GM19463 (cell line): ENCODE data around the gene ELMO3.

ENCODE experiments used
- ATAC-seq: cut with Tn5 transposase; IDR thresholded peaks from one replicate; pipeline ENCODE4 v1.9.1; 2021; ENCODE audit warnings: mild to moderate bottlenecking, moderate library complexity; ENCODE audit not compliant: unreplicated experiment

The ELMO3 gene

DNA sequence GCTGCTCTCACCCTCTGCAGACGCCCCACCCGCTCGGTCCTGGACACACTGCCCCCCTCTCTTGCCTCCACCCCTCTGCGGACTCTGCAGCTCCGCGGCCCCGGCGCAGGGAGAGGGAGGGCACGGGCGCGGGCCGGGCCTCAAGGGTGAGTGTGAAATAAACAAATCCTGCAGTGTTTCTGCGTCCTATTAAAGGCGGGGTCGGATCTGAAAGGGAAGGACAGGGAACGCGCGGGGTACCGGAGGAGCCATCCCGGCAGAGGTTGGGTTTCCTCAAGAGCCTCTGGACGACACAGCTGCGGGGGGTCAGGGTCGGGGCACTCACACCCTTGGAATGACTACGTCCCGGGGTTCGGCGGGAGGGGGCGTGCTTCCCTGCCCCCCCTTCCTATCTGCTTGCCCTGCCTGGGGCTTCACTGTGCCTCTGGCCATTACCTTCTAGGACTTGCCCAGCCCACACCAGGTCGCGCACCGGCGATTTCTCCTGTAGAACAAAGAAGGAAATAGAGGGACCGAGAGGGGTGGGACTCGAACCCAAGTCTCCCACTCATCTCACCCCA, 34.9 kb upstream of the ELMO3 start:
- no peak for ATAC-seq

DNA sequence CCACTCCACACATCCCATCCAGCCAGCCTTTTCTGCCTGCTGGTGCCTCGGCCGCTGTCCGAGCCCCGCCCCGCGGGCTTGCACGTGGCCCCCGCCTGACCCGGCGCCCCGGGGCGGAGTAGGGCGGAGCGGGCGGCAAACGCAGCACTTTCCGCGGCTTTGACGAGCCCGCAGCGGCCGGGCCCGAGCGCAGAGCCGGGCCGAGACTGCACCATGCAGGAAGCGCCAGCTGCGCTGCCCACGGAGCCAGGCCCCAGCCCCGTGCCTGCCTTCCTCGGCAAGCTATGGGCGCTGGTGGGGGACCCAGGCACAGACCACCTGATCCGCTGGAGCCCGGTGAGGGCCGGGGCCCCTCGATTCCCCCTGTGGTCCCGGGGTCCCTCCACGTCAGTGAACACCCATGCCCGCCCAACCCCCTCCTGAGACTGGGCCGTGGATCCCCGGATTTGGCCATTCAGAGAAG, 34.3 kb upstream of the ELMO3 start, which contains the start of gene HSF4:
Gene HSF4 (plus strand): TSS at position 147 of the 463 bp plus-strand sequence. CDS start 67 bp downstream, at position 214.
- no peak for ATAC-seq

DNA sequence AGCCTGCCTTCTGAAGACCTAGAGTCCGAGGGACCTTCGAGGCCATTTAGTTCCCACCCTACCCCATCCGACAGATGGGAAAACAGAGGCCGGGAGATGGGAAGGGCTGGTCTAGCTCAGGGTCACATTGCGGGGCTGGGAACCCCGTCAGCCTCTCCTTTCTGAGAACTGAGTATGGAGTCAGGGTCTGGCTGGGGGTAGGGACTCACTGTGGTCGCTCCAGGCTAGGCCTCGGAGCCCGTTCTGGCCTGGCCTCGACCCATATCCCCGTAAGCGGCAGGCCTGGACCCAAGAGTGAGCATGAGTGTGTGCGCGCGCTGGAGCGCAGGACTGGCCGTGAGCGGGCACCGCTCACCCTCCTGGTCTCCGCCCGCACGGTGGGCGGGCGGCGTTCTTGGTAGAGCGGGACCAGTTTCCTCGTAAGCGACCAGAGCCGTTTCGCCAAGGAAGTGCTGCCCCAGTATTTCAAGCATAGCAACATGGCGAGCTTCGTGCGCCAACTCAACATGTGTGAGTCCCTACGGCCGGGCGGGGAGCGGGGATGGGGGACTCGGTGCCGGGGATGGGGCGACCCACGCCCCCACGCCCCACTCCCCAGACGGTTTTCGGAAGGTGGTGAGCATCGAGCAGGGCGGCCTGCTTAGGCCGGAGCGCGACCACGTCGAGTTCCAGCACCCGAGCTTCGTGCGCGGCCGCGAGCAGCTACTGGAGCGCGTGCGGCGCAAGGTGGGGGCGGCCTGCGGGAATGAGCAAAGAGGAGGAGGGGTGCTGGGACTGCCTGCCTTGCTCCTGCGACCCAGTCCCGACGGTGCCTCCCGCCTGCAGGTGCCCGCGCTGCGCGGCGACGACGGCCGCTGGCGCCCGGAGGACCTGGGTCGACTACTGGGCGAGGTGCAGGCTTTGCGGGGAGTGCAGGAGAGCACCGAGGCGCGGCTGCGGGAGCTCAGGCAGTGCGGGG, 33.5 kb upstream of the ELMO3 start:
- no peak for ATAC-seq

DNA sequence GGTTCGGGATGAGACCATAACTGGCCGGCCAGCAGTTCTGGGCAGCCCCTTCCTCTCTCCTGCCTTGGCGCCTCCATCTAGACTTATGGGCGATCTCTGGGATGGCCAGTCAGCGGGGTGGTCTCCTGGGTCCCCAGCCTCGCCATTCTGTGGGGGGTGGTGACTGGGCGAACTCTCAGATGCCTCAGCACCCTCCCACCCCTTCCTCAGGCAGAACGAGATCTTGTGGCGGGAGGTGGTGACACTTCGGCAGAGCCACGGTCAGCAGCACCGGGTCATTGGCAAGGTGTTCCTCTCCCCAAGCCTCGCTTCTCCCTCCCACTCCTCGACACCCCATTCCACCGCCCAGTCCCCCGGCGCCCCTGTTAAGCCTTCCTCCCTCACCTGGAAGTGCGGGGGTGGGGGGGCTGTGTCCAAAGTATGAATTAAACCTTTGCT, 32.8 kb upstream of the ELMO3 start:
- ATAC-seq, result no peak

DNA sequence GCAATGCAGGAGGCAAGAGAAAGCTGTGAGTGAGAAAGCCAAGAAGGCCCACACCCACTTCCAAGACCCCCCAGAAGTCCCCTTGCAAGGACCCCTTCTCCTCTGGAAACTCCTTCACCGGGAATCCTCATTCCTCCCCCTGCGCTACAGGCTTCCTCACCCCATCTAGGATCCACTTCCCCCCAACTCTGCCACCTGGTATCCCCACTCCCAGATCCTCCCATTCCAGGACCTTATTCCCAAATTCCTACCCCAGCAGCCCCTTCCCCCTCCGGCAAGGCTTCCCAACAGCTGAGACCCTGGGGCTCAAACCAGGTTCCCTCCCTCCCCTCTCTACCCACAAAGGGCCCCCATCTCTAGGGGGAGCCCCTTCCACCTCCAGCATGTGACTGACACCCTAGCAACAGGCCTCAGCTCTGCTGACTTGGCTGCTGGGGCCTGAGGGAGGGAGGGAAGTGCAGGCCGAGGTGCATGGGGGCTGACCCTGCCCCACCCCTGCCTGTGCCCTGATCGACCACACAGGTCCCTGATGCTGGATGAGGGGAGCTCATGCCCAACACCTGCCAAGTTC, 32.2 kb upstream of the ELMO3 start:
- no peak for ATAC-seq

DNA sequence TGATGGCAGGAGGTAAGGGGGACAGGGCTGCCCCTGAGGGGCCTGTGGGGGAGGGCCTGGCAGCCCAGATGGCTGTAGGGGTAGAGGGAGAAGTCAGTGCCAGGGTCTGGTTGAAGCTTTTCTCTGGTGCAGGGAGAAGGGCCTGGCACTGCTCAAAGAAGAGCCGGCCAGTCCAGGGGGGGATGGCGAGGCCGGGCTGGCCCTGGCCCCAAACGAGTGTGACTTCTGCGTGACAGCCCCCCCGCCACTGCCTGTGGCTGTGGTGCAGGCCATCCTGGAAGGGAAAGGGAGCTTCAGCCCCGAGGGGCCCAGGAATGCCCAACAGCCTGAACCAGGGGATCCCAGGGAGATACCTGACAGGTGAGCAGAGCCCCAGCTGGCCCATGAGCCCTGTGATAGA, 31.3 kb upstream of the ELMO3 start:
- ATAC-seq, result no peak

DNA sequence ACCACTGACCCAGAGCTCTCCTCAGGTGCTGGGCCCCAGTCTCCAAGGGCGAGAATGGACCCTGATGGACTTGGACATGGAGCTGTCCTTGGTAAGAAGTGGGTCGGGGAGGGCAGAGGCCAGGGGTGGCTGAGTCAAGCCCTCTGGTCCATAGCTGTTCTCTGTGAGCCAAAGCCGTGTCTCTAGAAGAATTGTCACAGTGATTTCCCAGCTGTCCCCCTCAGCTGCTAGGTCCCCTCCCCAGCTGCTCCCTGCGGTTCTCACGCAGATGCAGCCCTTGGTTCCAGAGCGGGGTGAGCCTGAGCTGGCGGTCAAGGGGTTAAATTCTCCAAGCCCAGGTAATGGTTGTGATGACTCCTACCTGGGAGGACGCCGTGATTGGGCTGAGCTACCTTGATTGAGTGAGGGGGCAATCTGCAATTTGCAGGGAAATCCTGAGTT, 29.9 kb upstream of the ELMO3 start:
- ATAC-seq, result no peak

DNA sequence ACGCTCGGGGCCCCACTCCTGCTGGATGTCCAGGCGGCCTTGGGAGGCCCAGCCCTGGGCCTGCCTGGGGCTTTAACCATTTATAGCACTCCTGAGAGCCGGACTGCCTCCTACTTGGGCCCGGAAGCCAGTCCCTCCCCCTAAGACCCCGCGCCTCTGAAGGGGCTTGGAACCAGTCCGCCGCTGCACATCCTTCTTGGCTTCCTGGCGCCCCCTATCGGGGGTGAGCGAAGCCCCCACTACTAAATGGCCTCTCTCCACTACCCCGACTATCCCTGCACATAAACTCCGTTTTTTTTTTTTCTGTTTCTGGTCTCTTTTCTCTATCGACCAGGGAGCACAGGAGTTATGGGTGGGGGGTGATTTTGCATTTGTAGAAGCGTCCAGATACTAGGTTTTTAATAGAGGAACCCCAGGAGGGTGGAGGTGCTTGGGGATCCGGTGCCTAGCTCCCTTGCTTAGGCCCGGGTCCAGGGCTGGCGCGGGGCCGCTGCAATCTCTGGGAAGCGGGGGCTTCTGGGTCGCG, 29.2 kb upstream of the ELMO3 start:
- no peak for ATAC-seq

DNA sequence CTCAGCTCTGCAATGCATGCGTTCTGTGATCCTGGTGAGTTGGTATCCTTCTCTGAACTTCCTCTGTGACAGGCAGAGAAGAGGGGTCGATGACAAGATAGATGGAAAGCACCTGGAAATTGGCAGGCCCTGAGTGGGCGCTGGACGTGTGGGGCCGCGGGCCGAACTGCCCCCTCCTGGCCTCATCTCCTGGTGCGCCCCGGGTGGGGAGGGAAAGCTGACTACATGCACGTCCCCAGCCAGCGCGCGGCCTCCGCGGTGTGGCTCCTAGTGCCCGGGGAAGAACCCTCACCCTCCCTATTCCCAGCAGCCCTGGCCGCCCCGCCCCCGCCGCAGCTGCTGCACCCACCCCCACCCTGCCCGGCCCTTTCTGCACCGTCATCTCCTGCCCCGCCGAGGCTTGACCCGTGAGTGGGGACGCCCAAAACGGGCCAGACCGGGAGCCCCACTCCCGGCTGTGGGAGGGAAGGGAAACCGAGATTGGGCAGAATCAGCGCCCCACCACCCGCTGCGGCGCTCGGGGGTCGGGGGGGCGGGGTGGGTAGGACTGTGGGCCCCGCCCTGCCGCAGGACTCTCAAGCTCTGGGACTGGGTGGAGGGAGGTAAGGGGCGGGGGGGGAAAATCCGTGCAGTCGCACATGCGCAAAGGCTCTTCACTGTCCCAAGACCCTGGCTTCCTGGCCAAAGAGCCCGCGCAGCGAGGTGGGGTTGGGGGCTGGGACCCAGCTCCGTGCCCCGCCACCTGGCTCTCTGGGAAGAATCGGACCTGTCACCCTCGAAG, 28.6 kb upstream of the ELMO3 start, which contains the start of gene NOL3:
Gene NOL3 (plus strand): TSS at position 371 of the 781 bp plus-strand sequence.
- ATAC-seq, result peak; percentile 48

DNA sequence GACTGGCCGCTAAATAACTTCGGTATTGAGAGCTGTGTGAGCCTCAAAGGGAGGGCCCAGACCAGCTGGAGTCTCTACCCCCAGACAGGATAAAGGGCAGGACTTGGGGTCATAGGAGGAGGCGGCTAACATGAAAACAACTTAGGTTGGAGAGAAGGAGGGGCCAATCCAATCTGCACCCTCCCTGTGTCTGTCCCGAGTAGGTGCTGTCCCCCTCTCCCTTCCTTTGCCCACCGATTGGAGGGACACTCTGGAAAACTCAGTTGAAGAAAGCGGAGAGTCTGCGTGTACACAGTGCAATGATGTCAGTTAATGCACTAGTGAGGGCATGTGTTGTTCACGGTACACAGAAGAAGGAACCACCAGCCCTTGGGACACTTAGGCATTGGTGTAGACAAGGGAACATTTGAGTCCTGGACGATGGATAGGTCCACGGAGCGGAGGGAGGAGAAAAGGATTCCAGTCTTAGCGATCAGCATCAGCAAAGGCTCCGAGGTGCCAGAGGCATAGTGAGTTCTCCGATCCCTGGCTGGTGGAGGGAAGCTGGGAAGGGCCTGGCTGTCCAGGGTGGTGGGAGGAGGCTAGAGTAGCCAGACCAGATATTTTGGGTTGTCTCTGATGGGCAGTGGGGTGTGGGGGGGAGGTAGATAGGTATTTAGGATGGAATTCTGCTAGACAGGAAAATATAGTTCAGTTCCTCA, 27.8 kb upstream of the ELMO3 start:
- peak; percentile 5 for ATAC-seq

DNA sequence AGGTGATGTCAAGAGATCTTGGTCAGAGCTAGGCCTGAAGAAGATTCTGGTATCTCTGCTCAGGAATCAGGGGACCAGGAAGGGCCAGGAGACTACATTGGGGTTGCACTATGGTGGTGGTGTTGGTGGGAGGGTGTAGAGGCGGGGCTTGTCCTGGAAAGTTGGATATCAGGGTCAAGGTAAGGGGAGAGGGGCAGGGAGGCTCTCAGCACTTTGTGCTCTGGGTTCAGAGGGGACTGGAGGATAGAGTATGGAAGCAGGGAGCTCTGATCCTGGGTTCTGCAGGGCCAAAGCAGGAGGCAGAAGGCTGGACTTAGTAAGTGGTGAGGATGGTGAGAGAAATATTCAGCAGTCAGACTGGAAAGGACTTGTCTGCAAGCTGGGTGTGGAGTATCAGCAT, 25.6 kb upstream of the ELMO3 start:
- no peak for ATAC-seq

DNA sequence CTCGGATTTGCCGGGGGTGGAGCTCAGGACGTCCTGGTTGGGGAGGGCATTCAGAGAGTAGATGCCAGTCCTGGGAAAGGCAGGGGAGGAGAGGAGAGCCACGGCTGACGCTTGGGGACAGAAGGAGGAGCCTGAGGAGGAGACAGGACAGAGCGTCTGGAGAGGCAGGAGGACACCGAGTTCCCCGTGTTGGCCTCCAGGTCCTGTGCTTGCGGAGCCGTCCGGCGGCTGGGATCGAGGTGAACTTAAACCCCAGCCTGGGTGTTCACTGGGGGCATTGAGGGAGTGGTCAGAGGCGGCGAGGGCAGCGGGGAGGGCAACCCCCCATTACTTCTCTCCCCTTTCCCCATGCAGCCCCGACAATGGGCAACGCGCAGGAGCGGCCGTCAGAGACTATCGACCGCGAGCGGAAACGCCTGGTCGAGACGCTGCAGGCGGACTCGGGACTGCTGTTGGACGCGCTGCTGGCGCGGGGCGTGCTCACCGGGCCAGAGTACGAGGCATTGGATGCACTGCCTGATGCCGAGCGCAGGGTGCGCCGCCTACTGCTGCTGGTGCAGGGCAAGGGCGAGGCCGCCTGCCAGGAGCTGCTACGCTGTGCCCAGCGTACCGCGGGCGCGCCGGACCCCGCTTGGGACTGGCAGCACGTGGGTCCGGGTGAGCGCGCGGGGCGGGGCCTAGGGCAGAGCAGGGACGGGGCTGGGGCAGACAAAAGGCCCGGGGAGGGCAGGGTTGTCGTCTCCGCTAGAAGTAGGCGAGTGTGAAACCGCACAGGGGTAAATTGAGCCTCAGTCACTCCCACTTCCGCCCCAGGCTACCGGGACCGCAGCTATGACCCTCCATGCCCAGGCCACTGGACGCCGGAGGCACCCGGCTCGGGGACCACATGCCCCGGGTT, 24.9 kb upstream of the ELMO3 start:
- peak; percentile 43 for ATAC-seq

DNA sequence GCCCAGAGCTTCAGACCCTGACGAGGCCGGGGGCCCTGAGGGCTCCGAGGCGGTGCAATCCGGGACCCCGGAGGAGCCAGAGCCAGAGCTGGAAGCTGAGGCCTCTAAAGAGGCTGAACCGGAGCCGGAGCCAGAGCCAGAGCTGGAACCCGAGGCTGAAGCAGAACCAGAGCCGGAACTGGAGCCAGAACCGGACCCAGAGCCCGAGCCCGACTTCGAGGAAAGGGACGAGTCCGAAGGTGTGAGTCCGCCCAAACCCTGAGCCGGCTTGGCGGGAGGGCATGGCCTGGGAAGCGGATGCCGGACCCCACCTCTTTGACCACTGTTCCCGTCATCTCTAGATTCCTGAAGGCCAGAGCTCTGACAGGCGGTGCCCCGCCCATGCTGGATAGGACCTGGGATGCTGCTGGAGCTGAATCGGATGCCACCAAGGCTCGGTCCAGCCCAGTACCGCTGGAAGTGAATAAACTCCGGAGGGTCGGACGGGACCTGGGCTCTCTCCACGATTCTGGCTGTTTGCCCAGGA, 24.2 kb upstream of the ELMO3 start:
- ATAC-seq, result no peak

DNA sequence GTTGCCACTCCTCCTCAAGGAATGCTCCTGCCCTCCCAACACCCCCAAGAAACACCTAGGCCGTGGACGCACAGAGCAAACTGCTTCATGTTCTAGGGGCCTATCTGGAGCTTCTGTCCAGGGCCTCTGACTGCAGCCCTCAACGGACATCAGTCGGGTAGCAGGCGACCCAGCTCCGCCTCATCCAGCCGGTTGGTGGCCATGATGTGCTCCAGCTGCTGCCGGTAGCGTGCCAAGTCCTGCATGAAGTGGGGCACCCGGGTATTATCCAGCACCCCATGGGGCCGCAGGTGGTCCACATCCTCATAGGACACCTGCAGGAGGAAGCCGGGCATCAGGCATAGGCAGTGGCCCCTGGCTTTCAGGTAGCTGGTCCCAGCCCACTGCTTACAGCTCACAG, 22.3 kb upstream of the ELMO3 start:
- no peak for ATAC-seq

DNA sequence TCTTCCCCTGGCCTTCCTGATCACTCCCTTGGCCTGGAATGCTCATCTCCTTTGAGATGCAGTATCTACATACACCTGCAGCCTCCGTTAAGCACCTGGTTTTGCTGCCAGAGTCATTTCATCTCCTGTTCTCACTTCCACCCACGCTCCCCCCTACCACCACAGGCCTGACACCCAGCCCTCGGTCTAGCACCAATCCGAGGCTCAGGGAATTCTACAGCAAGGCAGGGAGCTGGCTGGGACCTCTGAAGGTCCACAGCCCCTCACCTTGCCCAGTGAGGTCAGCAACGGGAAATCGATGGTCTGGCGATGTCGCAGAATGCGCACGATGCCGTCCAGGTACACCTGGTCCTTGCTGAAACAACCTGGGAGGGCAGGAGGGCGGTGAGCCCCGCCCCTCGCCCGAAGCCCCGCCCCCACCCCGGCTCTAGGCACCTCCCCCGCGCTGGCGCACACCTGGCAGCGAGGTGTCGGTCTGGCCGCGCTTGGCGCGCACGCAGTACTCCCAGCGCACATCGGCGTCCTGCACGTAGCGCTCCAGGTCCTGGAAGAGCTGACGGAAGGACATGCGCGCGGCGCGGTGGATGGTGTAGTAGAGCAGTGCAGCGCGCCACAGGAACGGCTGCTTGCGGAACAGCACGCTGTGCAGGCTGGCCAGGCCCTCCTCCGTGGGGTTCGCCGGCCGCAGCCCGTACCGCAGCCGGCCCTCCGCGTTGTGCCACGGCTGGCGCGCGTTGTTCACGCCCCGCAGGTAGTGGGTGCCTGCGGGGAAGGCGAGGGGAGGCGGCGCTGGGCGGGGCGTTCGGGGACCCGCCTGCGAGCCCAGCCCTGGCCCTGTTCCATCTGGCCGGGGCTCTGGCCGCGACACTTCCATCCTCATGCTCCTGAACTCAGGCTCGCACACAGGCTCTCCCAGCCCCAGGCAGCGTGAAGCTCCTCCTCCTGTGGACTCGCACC, 20.9 kb upstream of the ELMO3 start:
- ATAC-seq, result no peak

DNA sequence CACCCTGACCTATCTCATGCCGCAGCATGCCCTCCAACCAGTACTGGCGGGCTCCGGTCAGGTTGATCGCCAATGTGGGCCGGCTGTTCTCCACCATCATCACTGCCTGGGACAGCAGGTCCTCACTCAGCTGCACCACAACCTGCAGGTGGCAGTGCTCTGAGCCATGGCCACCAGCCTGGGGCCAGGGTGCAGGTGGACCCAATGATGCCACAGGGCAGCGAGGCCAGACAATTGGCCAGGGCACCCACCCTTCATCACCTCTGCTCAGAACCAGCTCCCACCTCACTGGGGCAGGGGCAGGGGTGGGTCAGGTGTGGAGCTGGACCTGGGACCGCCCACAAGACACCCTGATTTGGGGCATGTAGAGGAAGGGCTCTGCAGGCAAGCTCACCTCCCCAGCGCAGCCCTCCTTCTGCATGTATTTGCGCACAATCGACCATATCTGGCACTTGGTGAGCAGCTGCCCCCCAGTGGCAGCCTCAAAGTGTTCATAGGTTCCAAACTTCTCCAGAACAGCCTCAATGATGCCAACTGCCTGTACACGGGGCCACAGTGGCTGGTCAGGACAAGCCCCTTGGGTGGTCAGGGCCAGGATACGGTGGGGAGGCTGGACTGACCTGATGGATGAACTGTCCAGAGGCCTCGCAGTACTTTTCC, 19.4 kb upstream of the ELMO3 start:
- ATAC-seq, result no peak

DNA sequence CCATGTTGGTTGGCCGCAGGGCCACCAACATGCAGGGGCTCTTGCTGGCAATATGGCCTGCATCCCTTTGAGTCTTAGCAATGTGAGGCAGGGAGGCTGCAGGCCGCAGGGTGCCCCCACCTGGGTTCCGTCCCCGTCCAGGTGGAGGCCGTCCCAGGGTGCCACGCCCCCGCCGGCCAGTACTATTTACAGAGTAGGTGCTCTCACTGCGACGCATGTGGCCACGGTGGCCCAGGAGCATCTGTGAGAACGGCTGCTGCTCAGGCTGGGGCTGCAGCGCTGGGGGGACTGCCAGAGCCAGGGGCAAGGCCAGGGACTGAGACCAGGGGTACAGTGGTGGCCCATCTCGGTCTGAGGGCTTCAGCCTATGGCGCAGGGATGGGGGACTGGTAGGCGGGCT, 18.8 kb upstream of the ELMO3 start:
- ATAC-seq, result no peak
